Epithelial cell of prostate (primary cell): ENCODE data around the gene NINJ2.

Source experiments
- DNase-seq: peaks from one replicate; pipeline ENCODE4 v3.0.0-alpha.2; 2011; ENCODE audit warnings: low read depth, low spot score
- H3K27ac ChIP-seq: fragments of 450-650 bp; 2 replicates; pipeline ENCODE4 v1.5.1; 2017; ENCODE audit warnings: mild to moderate bottlenecking

The NINJ2 gene

GRCh38 chr12:575129-575502, 88.1 kb downstream of the NINJ2 start:
- H3K27ac ChIP-seq = peak overlapping the region; percentile 54
- DNase-seq = peak; percentile 40

GRCh38 chr12:574475-575128, 88.6 kb downstream of the NINJ2 start:
- peak; percentile 65 for DNase-seq
- peak overlapping the region; percentile 54 for H3K27ac ChIP-seq

- DNase-seq = no peak
- H3K27ac ChIP-seq = no peak overlapping the region
These were observed 90.0 kb downstream of the NINJ2 start for GRCh38 chr12:573232-573631.

GRCh38 chr12:572532-572899, 90.7 kb downstream of the NINJ2 start:
- peak overlapping the region; percentile 97 for H3K27ac ChIP-seq
- no peak for DNase-seq

GRCh38 chr12:571795-572531, 91.3 kb downstream of the NINJ2 start:
- DNase-seq = no peak
- H3K27ac ChIP-seq = peak overlapping the region; percentile 97

GRCh38 chr12:570921-571794, 92.1 kb downstream of the NINJ2 start:
- peak overlapping the region; percentile 97 for H3K27ac ChIP-seq
- DNase-seq = peak; percentile 60

- peak overlapping the region; percentile 97 for H3K27ac ChIP-seq
- peak; percentile 34 for DNase-seq
These were observed 92.8 kb downstream of the NINJ2 start for GRCh38 chr12:570435-570920.

GRCh38 chr12:569803-570434, 93.3 kb downstream of the NINJ2 start:
- DNase-seq = no peak
- H3K27ac ChIP-seq = peak overlapping the region; percentile 97

GRCh38 chr12:569091-569676, 94.1 kb downstream of the NINJ2 start:
- DNase-seq = no peak
- peak overlapping the region; percentile 97 for H3K27ac ChIP-seq

- no peak overlapping the region for H3K27ac ChIP-seq
- DNase-seq = no peak
These were observed 94.8 kb downstream of the NINJ2 start for GRCh38 chr12:568486-568885.

GRCh38 chr12:565589-566105, 97.6 kb downstream of the NINJ2 start:
- DNase-seq = no peak
- H3K27ac ChIP-seq = no peak overlapping the region

GRCh38 chr12:565161-565560, 98.1 kb downstream of the NINJ2 start:
- no peak overlapping the region for H3K27ac ChIP-seq
- no peak for DNase-seq

- DNase-seq = no peak
- H3K27ac ChIP-seq = no peak overlapping the region
These were observed 99.4 kb downstream of the NINJ2 start for GRCh38 chr12:563787-564298.

GRCh38 chr12:563250-563781, 99.9 kb downstream of the NINJ2 start:
- H3K27ac ChIP-seq = no peak overlapping the region
- no peak for DNase-seq

GRCh38 chr12:562634-563033, 100.6 kb downstream of the NINJ2 start:
- DNase-seq = no peak
- no peak overlapping the region for H3K27ac ChIP-seq

GRCh38 chr12:561908-562593, 101.2 kb downstream of the NINJ2 start:
- DNase-seq = no peak
- no peak overlapping the region for H3K27ac ChIP-seq

- H3K27ac ChIP-seq = no peak overlapping the region
- no peak for DNase-seq
These were observed 101.9 kb downstream of the NINJ2 start for GRCh38 chr12:561391-561705.

- DNase-seq = no peak
- no peak overlapping the region for H3K27ac ChIP-seq
These were observed 102.4 kb downstream of the NINJ2 start for GRCh38 chr12:560691-561390.
